HepG2 (cell line): ENCODE results near the gene SQSTM1. TPM values are rescaled to one million over a fixed set of nuclear protein-coding genes. Genes with fewer than 3 reads are reported as not detected.

Experiments used
- ATAC-seq: fragments of 200-7000 bp; cut with Tn5 transposase; 3 replicates; pipeline ENCODE4 v1.9.1; 2020; ENCODE audit warnings: mild to moderate bottlenecking, moderate library complexity
- BruUV-seq: library from RNA; stranded (reverse); fragments of 400-500 nt; replicated peaks from 2 replicates; lab custom pipeline; 2021; lab: Mats Ljungman, UMichigan
- CTCF ChIA-PET: fragments of 300-600 bp; formaldehyde crosslinking; extraction: SDS; loops from one replicate; lab custom pipeline; 2021; ENCODE audit warnings: low total read pairs, inconsistent platforms, low intra/inter-chr PET ratio; lab: Yijun Ruan, JAX
- POLR2A ChIA-PET: fragments of 350-600 bp; sonication (Branson Sonifier 250); formaldehyde crosslinking; loops from one replicate; lab custom pipeline; 2020; ENCODE audit warnings: antibody characterized with exemption, inconsistent platforms; lab: Yijun Ruan, JAX
- DNase-seq: peaks from one replicate; pipeline ENCODE4 v3.0.0-alpha.2; 2015; ENCODE audit warnings: low spot score
- FAIRE-seq: peaks from 3 replicates; lab custom pipeline; 2011; peaks lifted over from hg19 to GRCh38; lab: Jason Lieb, UNC
- H2AFZ ChIP-seq: one replicate; pipeline ENCODE4 v1.6.1; 2011; ENCODE audit warnings: low read length, inconsistent platforms
- H3K27ac ChIP-seq: fragments of 300-600 bp; 3 replicates; pipeline ENCODE4 v1.8.0; 2011; ENCODE audit warnings: mixed run types, mild to moderate bottlenecking, mixed read lengths, low read length, inconsistent platforms; ENCODE audit not compliant: insufficient read depth; ENCODE audit errors: extremely low read length
- H3K27me3 ChIP-seq, 2 experiments: fragments of 200-600 bp in 1 of 2; 2 replicates in 1 of 2; 3 replicates in 1 of 2; pipeline versions ENCODE4 v1.6.0 to v1.8.0; 2011; ENCODE audit warnings: low read length in 2 of 2, mild to moderate bottlenecking in 2 of 2, moderate library complexity in 2 of 2, inconsistent platforms in 1 of 2; ENCODE audit not compliant: insufficient read depth in 2 of 2, control insufficient read depth in 1 of 2
- H3K36me3 ChIP-seq, 2 experiments: fragments of 200-600 bp in 1 of 2; replicated peaks in 1 of 2; 2 replicates in 1 of 2; 3 replicates in 1 of 2; pipeline versions ENCODE4 v1.5.1 to v1.8.0; 2011; ENCODE audit warnings: low read length in 2 of 2, inconsistent platforms in 1 of 2; ENCODE audit not compliant: insufficient read depth in 2 of 2, control insufficient read depth in 1 of 2
- H3K4me1 ChIP-seq: 2 replicates; pipeline ENCODE4 v1.5.1; 2012; ENCODE audit warnings: low read length, inconsistent platforms; ENCODE audit not compliant: insufficient read depth
- H3K4me2 ChIP-seq: 2 replicates; pipeline ENCODE4 v1.6.0; 2011; ENCODE audit warnings: low read depth, low read length, inconsistent platforms
- H3K4me3 ChIP-seq, 3 experiments: fragments of 200-600 bp in 1 of 3; sonication (generic), shearing (Covaris generic) in 1 of 3; replicated peaks in 1 of 3; 2 replicates each; pipeline ENCODE4 v1.5.1; 2011 to 2016; ENCODE audit warnings: low read length in 3 of 3, inconsistent platforms in 2 of 3, low read depth in 2 of 3, mild to moderate bottlenecking in 2 of 3, control low read depth in 1 of 3, mixed read lengths in 1 of 3; ENCODE audit not compliant: insufficient read depth in 1 of 3
- H3K79me2 ChIP-seq: one replicate; pipeline ENCODE4 v1.6.1; 2011; ENCODE audit warnings: low read length, inconsistent platforms; ENCODE audit not compliant: insufficient read depth
- H3K9ac ChIP-seq: 2 replicates; pipeline ENCODE4 v1.6.0; 2011; ENCODE audit warnings: mild to moderate bottlenecking, low read depth, low read length, inconsistent platforms; ENCODE audit not compliant: insufficient read depth
- H3K9me3 ChIP-seq: 2 replicates; pipeline ENCODE4 v1.5.1; 2012; ENCODE audit warnings: mild to moderate bottlenecking, low read length
- H4K20me1 ChIP-seq: 2 replicates; pipeline ENCODE4 v1.6.0; 2011; ENCODE audit warnings: inconsistent platforms, mild to moderate bottlenecking, low read length, moderate library complexity; ENCODE audit not compliant: insufficient read depth
- AGO2 ChIP-seq: fragments of 200-400 bp; formaldehyde crosslinking; optimal IDR thresholded peaks from 2 replicates; pipeline ENCODE3; 2017; ENCODE audit warnings: mild to moderate bottlenecking, low read depth, low read length, moderate library complexity
- CHD2 ChIP-seq: IDR thresholded peaks from 2 replicates; pipeline ENCODE4 v1.6.1; 2011; ENCODE audit warnings: low read depth, low read length, improper control_type of control experiment
- CREB1 ChIP-seq, 2 experiments: fragments of 450-650 bp in 1 of 2; IDR thresholded peaks; 2 replicates each; pipeline ENCODE4 v1.6.1; 2016 to 2017; ENCODE audit warnings: control low read depth in 1 of 2, mild to moderate bottlenecking in 1 of 2, missing compliant biosample characterization in 1 of 2, missing genetic modification characterization in 1 of 2
- CREB3 ChIP-seq: sonication (generic); formaldehyde crosslinking; IDR thresholded peaks from 2 replicates; pipeline ENCODE4 v1.5.0; 2020; ENCODE audit warnings: missing genetic modification reagents
- FOXA1 ChIP-seq, 2 experiments: fragments of 450-650 bp in 1 of 2; sonication (generic) in 1 of 2; formaldehyde crosslinking in 1 of 2; IDR thresholded peaks; 2 replicates each; pipeline versions ENCODE4 v1.4.0 to v1.6.1; 2016 to 2020; ENCODE audit warnings: missing genetic modification reagents in 1 of 2
- HDAC6 ChIP-seq: fragments of 200-600 bp; sonication (generic); IDR thresholded peaks from 2 replicates; pipeline ENCODE4 v1.7.0; 2017; ENCODE audit warnings: mild to moderate bottlenecking, antibody characterized with exemption, low read length, low read depth
- POLR2AphosphoS5 ChIP-seq: IDR thresholded peaks from 2 replicates; pipeline ENCODE4 v1.6.1; 2012; ENCODE audit warnings: low read depth, low read length
- POLR2G ChIP-seq: fragments of 200-400 bp; formaldehyde crosslinking; IDR thresholded peaks from 2 replicates; pipeline ENCODE4 v1.6.1; 2018; ENCODE audit warnings: mild to moderate bottlenecking, low read depth, low read length, moderate library complexity
- RAD21 ChIP-seq: fragments of 450-650 bp; formaldehyde crosslinking; IDR thresholded peaks from 2 replicates; pipeline ENCODE4 v1.5.0; 2020; ENCODE audit warnings: mild to moderate bottlenecking
- RBFOX2 ChIP-seq: fragments of 200-400 bp; formaldehyde crosslinking; IDR thresholded peaks from 2 replicates; pipeline ENCODE4 v1.6.1; 2017; ENCODE audit warnings: low read depth, mild to moderate bottlenecking, low read length
- RBM22 ChIP-seq: fragments of 200-400 bp; formaldehyde crosslinking; optimal IDR thresholded peaks from 2 replicates; pipeline ENCODE3; 2017; ENCODE audit warnings: mild to moderate bottlenecking, low read length, moderate library complexity
- SKI ChIP-seq: fragments of 450-650 bp; IDR thresholded peaks from one replicate; pipeline ENCODE4 v1.6.1; 2018; ENCODE audit warnings: mild to moderate bottlenecking; ENCODE audit not compliant: partially characterized antibody
- SMC3 ChIP-seq: IDR thresholded peaks from 2 replicates; pipeline ENCODE4 v1.6.1; 2011; ENCODE audit warnings: low read length, improper control_type of control experiment
- SPEN ChIP-seq: sonication (generic); formaldehyde crosslinking; IDR thresholded peaks from 2 replicates; pipeline ENCODE4 v1.5.1; 2020; ENCODE audit warnings: low read depth, mild to moderate bottlenecking, missing genetic modification reagents
- TAF15 ChIP-seq: fragments of 200-400 bp; formaldehyde crosslinking; IDR thresholded peaks from one replicate; pipeline ENCODE4 v1.6.1; 2018; ENCODE audit warnings: mild to moderate bottlenecking, low read depth, low read length; ENCODE audit not compliant: poor library complexity, severe bottlenecking
- TBL1XR1 ChIP-seq: fragments of 150-350 bp; IDR thresholded peaks from 2 replicates; pipeline ENCODE4 v1.6.1; 2014; ENCODE audit warnings: borderline replicate concordance, low read length; ENCODE audit not compliant: partially characterized antibody
- ZFP62 ChIP-seq: sonication (generic); formaldehyde crosslinking; IDR thresholded peaks from 2 replicates; pipeline ENCODE4 v1.4.0; 2020; ENCODE audit warnings: missing genetic modification reagents
- ZNF605 ChIP-seq: sonication (generic); formaldehyde crosslinking; IDR thresholded peaks from 2 replicates; pipeline ENCODE4 v1.8.0; 2022; ENCODE audit warnings: mild to moderate bottlenecking, missing genetic modification reagents
- WGBS: methylation state at CpG from one replicate; pipeline ENCODE4 v1.1.6; 2017; ENCODE audit warnings: low lambda C conversion rate; 5-methylcytosine and 5-hydroxymethylcytosine counted together
- in situ Hi-C: cut with HindIII; loops from 2 replicates; pipeline ENCODE4 v1.10.0; 2017; ENCODE audit warnings: low pct_unique_long_range_greater_than_20kb; ENCODE audit not compliant: extremely low pct_ligation_motif_present
- intact Hi-C: fragments of 100-400 bp; cut with micrococcal nuclease; formaldehyde crosslinking; loops from one replicate; pipeline ENCODE4 v1.10.0; 2022; ENCODE audit not compliant: unreplicated experiment
- polyA plus RNA-seq, 8 experiments: library from polyadenylated mRNA; depleted of rRNA in 3 of 8; stranded (reverse) in 7 of 8; unstranded in 1 of 8; fragments of >200 nt; fragmentation: Illumina TruSeq in 4 of 8; extraction: Trizol in 4 of 8; gene quantifications; 2 replicates each; pipeline versions ENCODE4 v1.2.1 to v1.2.3, GENCODE V29; 2011 to 2016; ENCODE audit warnings: low read depth in 4 of 8, missing spikeins in 1 of 8, mixed read lengths in 1 of 8; ENCODE audit not compliant: insufficient read depth in 1 of 8
- total RNA-seq, 5 experiments: library from RNA; depleted of rRNA; stranded (reverse); fragments of >200 nt; fragmentation: Illumina TruSeq; extraction: Trizol; gene quantifications; 2 replicates each; pipeline ENCODE4 v1.2.3, GENCODE V29; 2016; ENCODE audit warnings: low read depth in 1 of 5

The SQSTM1 gene
- total and polyA plus RNA-seq, 2 of the 13 experiments (the other 11 are each of a cell fraction or from before 2014, with no cell fraction given) = 90.9 to 160 TPM

GRCh38 chr5:179828756-179829421, 8.2 kb downstream of the SQSTM1 start:
- no peak for TF ChIP-seq ZNF605 (CRISPR knock-in tag)
- TF ChIP-seq POLR2AphosphoS5 = peak; percentile 13; the same call in 1 of the 2 replicates
- TF ChIP-seq POLR2G = peak; percentile 52
- peak; percentile 23; the same call in 1 of the 2 replicates for TF ChIP-seq RAD21
- TF ChIP-seq RBM22 = peak; percentile 94
- ChIA-PET POLR2A (interaction anchor here (1.1 to 2.0 kb wide), 2 partner anchors 21 to 27 kb away, joined by 5 to 6 read pairs; no protein-coding TSS in a partner anchor), CTCF (no interaction called here)
- H3K27ac ChIP-seq = no peak overlapping the region
- H3K4me1 ChIP-seq = peaks cover 64% of the 10 kb centered on the region
- H2AFZ ChIP-seq = no peak overlapping the region
- intact Hi-C loops = no loop called here
- peaks cover 40 to 87% of the 10 kb centered on the region in 2 experiments for H3K36me3 ChIP-seq
- H4K20me1 ChIP-seq = peaks cover 41% of the 10 kb centered on the region
- whole genome bisulfite sequencing = 100% methylated on average over 2 of the region's 3 CpGs
- peaks cover 17% of the 10 kb centered on the region for H3K79me2 ChIP-seq
- H3K27me3 ChIP-seq = no peaks in the 10 kb centered on the region
- FAIRE-seq = no peak
- no peak for ATAC-seq
- no peak for DNase-seq
- no peaks in the 10 kb centered on the region for H3K9me3 ChIP-seq
- no TSS peak for BruUV-seq
- H3K4me3 ChIP-seq = no peak overlapping the region
- H3K9ac ChIP-seq = no peak overlapping the region
- in situ Hi-C loops = no loop called here
- no peak overlapping the region for H3K4me2 ChIP-seq

GRCh38 chr5:179829732-179830435, 9.2 kb downstream of the SQSTM1 start:
- Histone ChIP-seq H3K27ac (no peak overlapping the region), H3K27me3 (no peaks in the 10 kb centered on the region), H3K9me3 (no peaks in the 10 kb centered on the region), H2AFZ (no peak overlapping the region), H3K79me2 (peaks cover 10% of the 10 kb centered on the region), H3K36me3 (peaks cover 38 to 79% of the 10 kb centered on the region in 2 experiments), H4K20me1 (peaks cover 31% of the 10 kb centered on the region), H3K4me2 (no peak overlapping the region), H3K9ac (no peak overlapping the region), H3K4me3 (no peak overlapping the region), H3K4me1 (peaks cover 54% of the 10 kb centered on the region)
- no peak for ATAC-seq
- CTCF ChIA-PET = no interaction called here
- POLR2A ChIA-PET = interaction anchor here (1.0 to 2.0 kb wide), 3 partner anchors 8 to 28 kb away, joined by 5 to 7 read pairs (median 6); no protein-coding TSS in a partner anchor
- no TSS peak for BruUV-seq
- FAIRE-seq = no peak
- no peak for DNase-seq
- in situ Hi-C loops = no loop called here
- 91% methylated on average over 7 of the region's 7 CpGs for WGBS
- intact Hi-C loops = no loop called here
- TF ChIP-seq TAF15 (no peak), SKI (no peak), HDAC6 (no peak), CREB1 (IDR thresholded peaks at IDR 0.05) (no peak), CREB1 (CRISPR knock-in tag; IDR thresholded peaks at IDR 0.05) (no peak), SMC3 (no peak), CREB3 (CRISPR knock-in tag) (no peak), FOXA1 (IDR thresholded peaks at IDR 0.05) (no peak), FOXA1 (CRISPR knock-in tag; IDR thresholded peaks at IDR 0.05) (peak; percentile 18; the same call in 1 of the 2 replicates), ZFP62 (CRISPR knock-in tag) (no peak), TBL1XR1 (no peak), SPEN (no peak), CHD2 (no peak), AGO2 (peak; percentile 29), RBFOX2 (peak; percentile 76)
